Hematopoietic multipotent progenitor cell treated with erythropoietin and hydrocortisone succinate and interleukin-3 and kit ligand, for 17 days (in vitro differentiated cells): ENCODE data around the gene NKD1.
"Not testable (repeated sequence)": the region's sequence is repeated elsewhere in the genome, so short reads cannot be mapped to it uniquely, and the experiment has no call there.

ENCODE experiments used
- DNase-seq: peaks from one replicate; pipeline ENCODE4 v3.0.0-alpha.2; 2015; ENCODE audit warnings: low spot score

The NKD1 gene

GRCh38 chr16:50520451-50521245, 27.5 kb upstream of the NKD1 start:
- no peak for DNase-seq

- DNase-seq = no peak
Measured at GRCh38 chr16:50521246-50521900, 26.8 kb upstream of the NKD1 start.

GRCh38 chr16:50522324-50522723, 25.9 kb upstream of the NKD1 start:
- no peak for DNase-seq

- DNase-seq = no peak
Measured at GRCh38 chr16:50523710-50524109, 24.5 kb upstream of the NKD1 start.

- DNase-seq = no peak
Measured at GRCh38 chr16:50525262-50525661, 22.9 kb upstream of the NKD1 start.

GRCh38 chr16:50525716-50526115, 22.5 kb upstream of the NKD1 start:
- DNase-seq = no peak

- no peak for DNase-seq
Measured at GRCh38 chr16:50526249-50526648, 21.9 kb upstream of the NKD1 start.

- no peak for DNase-seq
Measured at GRCh38 chr16:50526796-50527195, 21.4 kb upstream of the NKD1 start.

GRCh38 chr16:50528820-50529219, 19.4 kb upstream of the NKD1 start:
- DNase-seq = no peak

- no peak for DNase-seq
Measured at GRCh38 chr16:50529334-50529733, 18.9 kb upstream of the NKD1 start.

GRCh38 chr16:50530277-50531236, 17.6 kb upstream of the NKD1 start:
- DNase-seq = no peak

GRCh38 chr16:50531359-50531758, 16.8 kb upstream of the NKD1 start:
- DNase-seq = no peak

GRCh38 chr16:50531901-50532300, 16.3 kb upstream of the NKD1 start:
- DNase-seq = no peak

GRCh38 chr16:50532576-50532975, 15.6 kb upstream of the NKD1 start:
- no peak for DNase-seq

- DNase-seq = no peak
Measured at GRCh38 chr16:50533317-50533716, 14.9 kb upstream of the NKD1 start.

- DNase-seq = no peak
Measured at GRCh38 chr16:50534091-50534490, 14.1 kb upstream of the NKD1 start.

GRCh38 chr16:50534556-50534955, 13.6 kb upstream of the NKD1 start:
- DNase-seq = no peak

GRCh38 chr16:50534958-50535357, 13.2 kb upstream of the NKD1 start:
- DNase-seq = no peak

GRCh38 chr16:50535506-50536257, 12.5 kb upstream of the NKD1 start:
- DNase-seq = no peak

- not testable (repeated sequence) for DNase-seq
Measured at GRCh38 chr16:50536258-50536645, 11.9 kb upstream of the NKD1 start.

GRCh38 chr16:50537533-50538290, 10.5 kb upstream of the NKD1 start:
- no peak for DNase-seq
